Uterus (tissue), 4 donors: ENCODE results near the gene KDM1B. TPM values are rescaled to one million over a fixed set of nuclear protein-coding genes. Genes with fewer than 3 reads are reported as not detected.

Experiments
- DNase-seq, 2 donors: peaks; one replicate each; pipeline ENCODE4 v3.0.0-alpha.2; 2019 to 2020
- H3K27ac ChIP-seq, 2 donors: fragments of 200-600 bp; sonication (generic); 1 replicate in 1 of 2; 2 replicates in 1 of 2; pipeline ENCODE4 v1.5.1; 2016 to 2018
- H3K27me3 ChIP-seq, 2 donors: fragments of 200-600 bp; sonication (generic); one replicate each; pipeline ENCODE4 v1.5.1; 2018 to 2019; ENCODE audit warnings: control low read depth in 1 of 2
- H3K36me3 ChIP-seq, 2 donors: fragments of 200-600 bp; sonication (generic); one replicate each; pipeline ENCODE4 v1.5.1; 2019; ENCODE audit warnings: control low read depth in 1 of 2
- H3K4me1 ChIP-seq, 2 donors: fragments of 200-600 bp; sonication (generic); one replicate each; pipeline ENCODE4 v1.5.1; 2018 to 2019; ENCODE audit warnings: control low read depth in 1 of 2
- H3K4me3 ChIP-seq, 2 donors: fragments of 200-600 bp; sonication (generic); 1 replicate in 1 of 2; 2 replicates in 1 of 2; pipeline ENCODE4 v1.5.1; 2018 to 2019; ENCODE audit warnings: mild to moderate bottlenecking in 1 of 2
- H3K9me3 ChIP-seq, 2 donors: fragments of 200-600 bp; sonication (generic); one replicate each; pipeline ENCODE4 v1.5.1; 2019; ENCODE audit warnings: control low read depth in 1 of 2
- POLR2A ChIP-seq, 2 donors: fragments of 450-650 bp; IDR thresholded peaks; one replicate each; pipeline ENCODE4 v1.6.1; 2016; ENCODE audit warnings: antibody characterized with exemption in 2 of 2, mild to moderate bottlenecking in 1 of 2, moderate library complexity in 1 of 2
- intact Hi-C: fragments of 100-400 bp; cut with DNase I; formaldehyde crosslinking; loops from one replicate; pipeline ENCODE4 v1.15.1; 2023; ENCODE audit warnings: low total_unique reads
- total RNA-seq, 4 donors: library from RNA; depleted of rRNA in 3 of 4; stranded (reverse); fragments of >200 nt in 3 of 4; gene quantifications; one replicate each; pipeline versions ENCODE4 v1.1.0 to v1.2.4, GENCODE V29; 2014 to 2023
- TF ChIP-seq, protein P1 (sequence below), 4 experiments: fragments of 200-600 bp in 2 of 4; fragments of 450-650 bp in 2 of 4; sonication (generic) in 2 of 4; IDR thresholded peaks; one replicate each; pipeline ENCODE4 v1.5.1; 2016 to 2019; ENCODE audit warnings: antibody characterized with exemption in 4 of 4, mild to moderate bottlenecking in 2 of 4, moderate library complexity in 1 of 4
- donor health status: DM: yes; HTN: yes; CAD: no.

KDM1B gene
- total RNA-seq, 4 donors from 2014 or later: 10.6 to 24.7 (median 14.0) TPM

DNA sequence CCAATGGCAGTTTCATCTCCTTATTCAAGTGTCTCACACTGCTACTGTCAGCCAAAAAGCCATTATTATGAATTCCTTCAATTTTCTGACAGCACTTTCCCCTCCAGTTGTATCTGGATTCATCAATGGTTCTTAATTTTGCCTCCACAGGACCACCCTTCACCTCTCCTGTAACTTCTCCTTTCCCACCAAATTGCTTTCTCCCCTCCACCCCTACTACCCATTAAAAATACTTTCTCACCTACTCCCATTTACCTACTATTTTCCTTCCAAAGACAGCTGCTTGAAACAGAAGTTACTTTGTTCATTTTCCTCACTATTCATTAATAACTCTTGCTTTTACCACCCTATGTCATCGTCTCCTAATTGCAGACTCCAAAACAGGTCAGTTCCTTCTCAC lies 79.3 kb downstream of the KDM1B start:
- Histone ChIP-seq H3K27ac (no peak overlapping the region), H3K36me3 (no peaks in the 10 kb centered on the region), H3K9me3 (peaks cover 0 to 4% of the 10 kb centered on the region in 2 donors), H3K4me3 (no peak overlapping the region), H3K27me3 (no peaks in the 10 kb centered on the region), H3K4me1 (no peaks in the 10 kb centered on the region)
- intact Hi-C loops: no loop called here
- TF ChIP-seq, protein P1, sequence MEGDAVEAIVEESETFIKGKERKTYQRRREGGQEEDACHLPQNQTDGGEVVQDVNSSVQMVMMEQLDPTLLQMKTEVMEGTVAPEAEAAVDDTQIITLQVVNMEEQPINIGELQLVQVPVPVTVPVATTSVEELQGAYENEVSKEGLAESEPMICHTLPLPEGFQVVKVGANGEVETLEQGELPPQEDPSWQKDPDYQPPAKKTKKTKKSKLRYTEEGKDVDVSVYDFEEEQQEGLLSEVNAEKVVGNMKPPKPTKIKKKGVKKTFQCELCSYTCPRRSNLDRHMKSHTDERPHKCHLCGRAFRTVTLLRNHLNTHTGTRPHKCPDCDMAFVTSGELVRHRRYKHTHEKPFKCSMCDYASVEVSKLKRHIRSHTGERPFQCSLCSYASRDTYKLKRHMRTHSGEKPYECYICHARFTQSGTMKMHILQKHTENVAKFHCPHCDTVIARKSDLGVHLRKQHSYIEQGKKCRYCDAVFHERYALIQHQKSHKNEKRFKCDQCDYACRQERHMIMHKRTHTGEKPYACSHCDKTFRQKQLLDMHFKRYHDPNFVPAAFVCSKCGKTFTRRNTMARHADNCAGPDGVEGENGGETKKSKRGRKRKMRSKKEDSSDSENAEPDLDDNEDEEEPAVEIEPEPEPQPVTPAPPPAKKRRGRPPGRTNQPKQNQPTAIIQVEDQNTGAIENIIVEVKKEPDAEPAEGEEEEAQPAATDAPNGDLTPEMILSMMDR (IDR thresholded peaks at IDR 0.05): no peak
- no peak for TF ChIP-seq POLR2A (IDR thresholded peaks at IDR 0.05)
- no peak for DNase-seq

DNA sequence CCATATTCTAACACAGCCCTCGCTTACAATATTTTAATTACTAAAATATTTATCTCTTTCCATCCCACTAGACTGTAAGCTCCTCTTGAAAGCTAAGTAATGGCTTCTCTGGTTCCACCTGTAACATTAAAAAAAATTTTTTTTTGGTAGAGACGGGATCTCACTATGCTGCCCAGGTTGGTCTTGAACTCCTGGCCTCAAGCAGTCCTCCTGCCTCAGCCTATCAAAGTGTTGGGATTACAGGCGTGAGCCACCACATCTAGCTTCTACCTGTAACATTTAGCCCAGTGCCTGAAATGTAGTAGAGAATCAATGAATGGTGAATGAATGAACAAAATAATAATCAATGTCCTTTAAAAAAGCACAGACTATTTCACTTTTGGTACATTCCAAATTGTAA lies 80.3 kb downstream of the KDM1B start:
- H3K4me3 ChIP-seq: no peak overlapping the region
- H3K9me3 ChIP-seq: peaks cover 0 to 4% of the 10 kb centered on the region in 2 donors
- intact Hi-C loops: no loop called here
- TF ChIP-seq, protein P1 (IDR thresholded peaks at IDR 0.05): no peak
- no peak for TF ChIP-seq POLR2A (IDR thresholded peaks at IDR 0.05)
- no peak overlapping the region for H3K27ac ChIP-seq
- H3K27me3 ChIP-seq: no peaks in the 10 kb centered on the region
- no peak for DNase-seq
- H3K36me3 ChIP-seq: no peaks in the 10 kb centered on the region
- H3K4me1 ChIP-seq: no peaks in the 10 kb centered on the region

DNA sequence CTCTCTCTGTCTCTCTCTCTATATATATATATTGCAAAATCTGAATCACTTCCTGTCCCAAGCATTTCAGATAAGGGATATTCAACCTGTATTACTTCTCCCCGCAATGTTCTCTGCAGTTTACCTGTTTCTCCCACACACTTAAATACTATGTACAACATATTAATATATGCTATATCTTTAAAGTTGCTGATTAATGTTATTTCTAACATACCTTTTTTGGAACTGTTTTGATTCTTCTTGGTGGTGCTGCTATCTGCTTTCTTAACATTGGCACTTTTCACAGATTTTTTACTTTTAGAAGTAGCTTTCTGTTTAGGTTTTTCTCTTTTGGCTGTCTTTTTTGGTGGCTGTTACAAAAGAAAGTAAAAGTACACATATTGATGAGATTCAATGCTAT lies 81.9 kb downstream of the KDM1B start:
- DNase-seq: no peak
- H3K36me3 ChIP-seq: no peaks in the 10 kb centered on the region

DNA sequence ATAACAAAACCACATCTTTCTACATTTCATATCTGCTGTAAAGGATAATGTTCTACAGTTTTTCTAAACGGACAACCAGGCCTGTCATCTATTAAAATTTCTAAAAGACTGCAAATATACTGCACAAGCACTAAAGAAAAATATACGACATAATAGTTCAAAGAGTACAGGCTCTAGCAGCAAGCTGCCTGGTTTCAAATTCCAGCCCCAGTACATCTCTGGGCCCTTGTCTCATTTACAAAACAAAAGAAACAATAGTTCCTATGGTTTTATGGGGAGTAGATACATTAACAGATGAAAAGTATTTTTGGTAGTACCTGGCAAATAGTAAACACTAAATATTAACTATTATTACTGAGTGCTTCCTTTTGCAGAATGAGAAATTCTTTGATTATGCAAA lies 85.0 kb downstream of the KDM1B start:
- H3K4me1 ChIP-seq: no peaks in the 10 kb centered on the region
- H3K27me3 ChIP-seq: no peaks in the 10 kb centered on the region
- H3K9me3 ChIP-seq: no peaks in the 10 kb centered on the region
- intact Hi-C loops: no loop called here
- no peak overlapping the region for H3K4me3 ChIP-seq
- H3K36me3 ChIP-seq: no peaks in the 10 kb centered on the region
- DNase-seq: no peak
- no peak overlapping the region for H3K27ac ChIP-seq
- TF ChIP-seq, protein P1 (IDR thresholded peaks at IDR 0.05): no peak
- no peak for TF ChIP-seq POLR2A (IDR thresholded peaks at IDR 0.05)

More for the DNA sequence above, 81.9 kb downstream of the KDM1B start:
- H3K4me3 ChIP-seq: no peak overlapping the region
- peaks cover 0 to 4% of the 10 kb centered on the region in 2 donors for H3K9me3 ChIP-seq
- no peak overlapping the region for H3K27ac ChIP-seq
- H3K4me1 ChIP-seq: no peaks in the 10 kb centered on the region
- H3K27me3 ChIP-seq: no peaks in the 10 kb centered on the region
- intact Hi-C loops: no loop called here
- TF ChIP-seq, protein P1 (IDR thresholded peaks at IDR 0.05): no peak
- no peak for TF ChIP-seq POLR2A (IDR thresholded peaks at IDR 0.05)

DNA sequence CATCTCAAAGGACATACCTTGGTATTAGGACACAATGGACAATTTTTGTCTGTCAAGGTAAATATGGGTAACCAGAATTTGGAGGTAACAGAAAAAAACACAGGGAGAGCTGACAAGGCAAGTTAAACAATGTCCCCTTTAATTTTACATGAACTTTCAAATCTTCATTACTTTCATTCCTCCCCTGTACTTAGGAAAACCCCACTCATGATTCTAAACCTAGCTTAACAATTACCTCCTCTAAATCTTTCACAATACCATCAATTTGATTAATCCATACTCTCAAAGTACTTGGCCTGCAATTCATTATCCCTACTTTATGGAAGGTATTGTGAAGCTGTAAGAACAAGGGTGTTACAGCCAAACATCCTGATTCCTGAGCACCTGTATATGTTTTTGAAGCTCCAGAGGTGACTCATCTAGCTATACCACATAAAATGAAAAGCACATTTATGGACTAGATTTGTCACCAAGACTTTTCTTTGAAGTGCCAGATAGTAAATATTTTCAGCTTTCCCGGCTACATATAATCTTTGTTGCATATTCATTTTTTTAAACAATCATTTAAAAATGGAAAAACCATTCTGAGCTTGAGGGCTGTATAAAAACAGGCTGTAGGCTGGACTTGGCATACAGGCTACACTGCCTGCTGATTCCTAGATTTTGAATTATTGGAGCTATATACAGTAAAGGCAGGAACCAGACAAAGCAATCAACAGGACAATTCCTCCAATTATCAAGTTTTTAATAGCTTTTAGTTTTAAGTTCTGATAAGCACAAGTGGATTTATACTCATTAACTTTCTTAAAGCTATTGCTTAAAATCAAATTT lies 86.2 kb downstream of the KDM1B start:
- no peak for DNase-seq
- no peak overlapping the region for H3K27ac ChIP-seq
- H3K4me1 ChIP-seq: no peaks in the 10 kb centered on the region
- intact Hi-C loops: no loop called here
- H3K9me3 ChIP-seq: no peaks in the 10 kb centered on the region
- no peaks in the 10 kb centered on the region for H3K36me3 ChIP-seq
- no peaks in the 10 kb centered on the region for H3K27me3 ChIP-seq
- TF ChIP-seq, protein P1 (IDR thresholded peaks at IDR 0.05): no peak
- TF ChIP-seq POLR2A (IDR thresholded peaks at IDR 0.05): no peak
- no peak overlapping the region for H3K4me3 ChIP-seq
